Amniotic stem cell (primary cell): ENCODE measurements around the gene NCKAP5.

Source experiments
- DNase-seq: peaks from one replicate; lab custom pipeline; 2025; lab: John Stamatoyannopoulos, UW

The NCKAP5 gene

GRCh38 chr2:133146893-133147292, 421.4 kb downstream of the NCKAP5 start:
- DNase-seq, result no peak

- DNase-seq, result no peak
Observed at GRCh38 chr2:133143645-133144044, 424.6 kb downstream of the NCKAP5 start.

- no peak for DNase-seq
Observed at GRCh38 chr2:133142087-133142486, 426.2 kb downstream of the NCKAP5 start.

GRCh38 chr2:133140620-133141019, 427.6 kb downstream of the NCKAP5 start:
- no peak for DNase-seq

- no peak for DNase-seq
Observed at GRCh38 chr2:133139847-133140533, 428.3 kb downstream of the NCKAP5 start.

- DNase-seq, result no peak
Observed at GRCh38 chr2:133138693-133139092, 429.6 kb downstream of the NCKAP5 start.

GRCh38 chr2:133135035-133135654, 433.1 kb downstream of the NCKAP5 start:
- no peak for DNase-seq

- DNase-seq, result no peak
Observed at GRCh38 chr2:133130548-133131246, 437.6 kb downstream of the NCKAP5 start.

- DNase-seq, result no peak
Observed at GRCh38 chr2:133124446-133124845, 443.8 kb downstream of the NCKAP5 start.

- DNase-seq, result no peak
Observed at GRCh38 chr2:133123904-133124303, 444.4 kb downstream of the NCKAP5 start.

- DNase-seq, result no peak
Observed at GRCh38 chr2:133123393-133123792, 444.9 kb downstream of the NCKAP5 start.

- no peak for DNase-seq
Observed at GRCh38 chr2:133122529-133122928, 445.7 kb downstream of the NCKAP5 start.

- no peak for DNase-seq
Observed at GRCh38 chr2:133120310-133120709, 448.0 kb downstream of the NCKAP5 start.

GRCh38 chr2:133110201-133110600, 458.1 kb downstream of the NCKAP5 start:
- DNase-seq, result no peak

GRCh38 chr2:133109772-133110171, 458.5 kb downstream of the NCKAP5 start:
- DNase-seq, result no peak

GRCh38 chr2:133107058-133107815, 461.0 kb downstream of the NCKAP5 start:
- no peak for DNase-seq

- DNase-seq, result no peak
Observed at GRCh38 chr2:133104871-133105270, 463.4 kb downstream of the NCKAP5 start.

GRCh38 chr2:133098787-133099186, 469.5 kb downstream of the NCKAP5 start:
- DNase-seq, result no peak

GRCh38 chr2:133097666-133098065, 470.6 kb downstream of the NCKAP5 start:
- DNase-seq, result no peak

GRCh38 chr2:133092571-133092970, 475.7 kb downstream of the NCKAP5 start:
- no peak for DNase-seq

GRCh38 chr2:133090358-133090757, 477.9 kb downstream of the NCKAP5 start:
- DNase-seq, result no peak

- no peak for DNase-seq
Observed at GRCh38 chr2:133086176-133086575, 482.1 kb downstream of the NCKAP5 start.

- no peak for DNase-seq
Observed at GRCh38 chr2:133085646-133086045, 482.6 kb downstream of the NCKAP5 start.
